Choroid plexus epithelial cell (primary cell): ENCODE measurements around the gene LRRC3.

Source experiments
- DNase-seq: peaks from one replicate; pipeline ENCODE4 v3.0.0-alpha.2; 2010; ENCODE audit warnings: low read depth
- H3K4me3 ChIP-seq: 2 replicates; pipeline ENCODE4 v1.5.1; 2011; ENCODE audit warnings: low read depth, mild to moderate bottlenecking, control low read depth, low read length, moderate library complexity
- CTCF ChIP-seq: conservative IDR thresholded peaks from 2 replicates; pipeline ENCODE4 v1.5.1; 2011; ENCODE audit warnings: low read depth, mild to moderate bottlenecking, control low read depth, inconsistent platforms, low read length, moderate library complexity

The LRRC3 gene

GRCh38 chr21:44480200-44481053 lies 25.1 kb downstream of the LRRC3 start:
- no peak for DNase-seq
- H3K4me3 ChIP-seq: no peak overlapping the region
- TF ChIP-seq CTCF: no peak

- H3K4me3 ChIP-seq: no peak overlapping the region
- DNase-seq: no peak
- TF ChIP-seq CTCF: no peak
Measured at GRCh38 chr21:44482581-44483287, 27.4 kb downstream of the LRRC3 start.

GRCh38 chr21:44483288-44484237 lies 28.3 kb downstream of the LRRC3 start:
- no peak overlapping the region for H3K4me3 ChIP-seq
- no peak for DNase-seq
- no peak for TF ChIP-seq CTCF

- no peak for TF ChIP-seq CTCF
- no peak overlapping the region for H3K4me3 ChIP-seq
- DNase-seq: no peak
Measured at GRCh38 chr21:44484498-44485253, 29.4 kb downstream of the LRRC3 start.

- H3K4me3 ChIP-seq: peak overlapping the region; percentile 37
- peak; percentile 20 for DNase-seq
- TF ChIP-seq CTCF: peak; percentile 29
Measured at GRCh38 chr21:44485254-44485793, 30.0 kb downstream of the LRRC3 start.

- TF ChIP-seq CTCF: no peak
- H3K4me3 ChIP-seq: peak overlapping the region; percentile 37
- no peak for DNase-seq
Measured at GRCh38 chr21:44485796-44486195, 30.5 kb downstream of the LRRC3 start.
